ENCODE results near the gene ARHGEF10L. TPM values are rescaled to one million over a fixed set of nuclear protein-coding genes. Genes with fewer than 3 reads are reported as not detected.

The ARHGEF10L gene
- total RNA-seq, 1 experiment from 2014 or later, result 51.7 TPM

DNA sequence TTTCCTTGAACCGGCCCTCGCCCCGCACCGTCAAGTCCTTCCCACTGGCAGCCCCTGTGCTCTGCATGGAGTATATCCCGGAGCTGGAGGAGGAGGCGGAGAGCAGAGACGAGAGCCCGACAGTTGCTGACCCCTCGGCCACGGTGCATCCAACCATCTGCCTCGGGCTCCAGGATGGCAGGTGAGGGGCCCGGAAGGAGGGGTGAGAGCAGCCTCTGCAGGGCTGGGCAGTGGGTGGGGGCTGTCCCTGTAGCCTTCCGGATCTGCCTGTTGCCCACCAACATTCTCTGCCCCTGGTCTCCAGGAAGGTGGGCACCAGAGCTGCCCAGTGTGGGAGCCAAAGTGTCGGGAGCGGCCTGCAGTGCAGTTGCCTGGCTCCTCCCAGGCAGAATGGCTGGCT is 116.4 kb downstream of the ARHGEF10L start:
- no peak for DNase-seq (ENCODE audit: low read depth)

DNA sequence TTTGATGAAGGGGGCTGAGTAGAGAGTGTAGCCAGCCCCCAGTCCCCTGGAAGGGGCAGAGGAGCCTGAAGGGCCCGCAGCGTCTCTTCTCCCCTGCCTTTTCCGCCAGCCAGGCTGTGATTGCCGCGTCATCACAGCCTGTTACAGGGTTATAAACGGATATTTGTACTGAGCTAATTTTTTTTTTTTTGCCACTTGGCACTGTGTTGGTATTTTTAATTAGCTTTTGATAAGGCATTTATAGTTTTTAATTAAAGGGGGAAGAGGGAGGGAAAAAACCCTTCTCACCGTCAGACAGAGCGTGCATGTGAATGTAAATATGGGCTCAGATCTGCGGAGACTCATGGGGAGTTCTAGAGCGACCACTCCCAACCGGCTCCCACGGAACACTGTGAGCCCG is 117.9 kb downstream of the ARHGEF10L start:
- DNase-seq (ENCODE audit: low read depth), result no peak

GRCh38 chr1:17658837-17659236 is 119.3 kb downstream of the ARHGEF10L start:
- no peak for DNase-seq (ENCODE audit: low read depth)

DNA sequence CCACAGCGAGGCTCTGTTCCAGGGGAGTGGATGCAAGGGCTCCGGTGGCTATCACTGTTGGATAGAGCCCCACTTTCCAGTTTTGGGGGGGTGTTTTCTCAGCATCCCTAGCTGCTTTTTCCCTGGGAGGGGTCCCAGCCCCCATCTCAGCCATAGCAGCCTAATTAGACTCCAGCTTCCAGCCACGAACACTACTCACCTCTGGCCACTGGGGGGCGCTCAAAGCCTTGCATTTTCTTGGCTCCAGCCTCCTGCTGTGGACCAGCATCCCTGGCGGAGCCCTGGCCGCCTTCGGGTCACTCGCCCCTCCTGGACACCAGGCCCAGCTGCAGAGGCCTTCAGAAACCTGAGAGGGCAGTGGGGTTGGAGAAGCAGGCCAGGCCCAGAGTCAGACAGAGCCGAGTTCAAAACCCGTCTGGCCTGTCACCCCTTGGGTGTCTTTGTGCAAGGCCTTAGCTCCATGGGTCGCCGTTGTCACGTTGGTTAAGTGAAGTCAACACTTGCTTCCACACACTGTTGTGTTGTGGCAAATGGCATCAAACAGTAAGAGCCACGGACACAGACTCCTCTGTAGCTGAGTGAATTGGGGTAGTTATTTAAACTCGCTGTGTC is 122.2 kb downstream of the ARHGEF10L start:
- peak; percentile 50 for DNase-seq (ENCODE audit: low read depth)

- DNase-seq (ENCODE audit: low read depth), result no peak
Measured at GRCh38 chr1:17662296-17662695, 122.8 kb downstream of the ARHGEF10L start.

DNA sequence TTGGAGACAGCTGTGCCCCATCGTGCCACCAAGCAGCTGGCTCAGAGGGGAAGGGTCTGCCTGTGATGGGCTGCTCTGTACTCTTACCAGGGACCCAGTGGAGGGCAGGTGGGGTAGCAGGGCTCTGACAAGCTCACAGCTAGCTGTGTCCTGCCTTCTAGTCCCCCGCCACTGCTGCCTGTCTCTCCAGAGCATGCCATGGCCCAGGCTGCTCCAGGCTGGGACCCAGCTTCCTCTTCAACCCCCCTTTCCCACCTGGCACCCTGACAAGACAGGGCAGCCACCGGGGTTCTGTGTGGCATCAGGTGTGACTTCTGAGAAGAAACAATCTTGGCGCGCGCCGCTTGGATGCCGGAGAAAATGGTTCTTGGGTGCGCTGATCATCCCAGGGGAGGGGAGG is 123.3 kb downstream of the ARHGEF10L start:
- no peak for DNase-seq (ENCODE audit: low read depth)

DNA sequence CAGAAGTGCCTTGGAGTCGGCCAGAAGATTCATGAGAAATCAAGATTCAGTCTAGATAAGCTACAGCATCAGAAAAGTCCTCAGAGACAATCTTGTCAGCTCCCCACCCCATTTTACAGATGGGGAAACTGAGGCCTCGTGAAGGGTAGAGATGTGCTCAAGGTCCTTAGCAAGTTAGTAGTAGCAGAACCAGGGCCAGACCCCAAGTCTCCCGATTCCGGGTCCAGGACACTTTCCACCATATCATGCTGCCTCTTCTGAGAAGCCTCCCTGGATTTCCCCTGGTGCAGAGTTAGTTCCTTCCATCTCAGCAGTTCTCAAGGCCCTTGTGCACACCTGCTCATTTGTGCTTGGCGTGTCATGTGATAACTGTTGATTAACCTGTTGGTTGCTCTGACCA is 124.1 kb downstream of the ARHGEF10L start:
- DNase-seq (ENCODE audit: low read depth), result no peak

DNA sequence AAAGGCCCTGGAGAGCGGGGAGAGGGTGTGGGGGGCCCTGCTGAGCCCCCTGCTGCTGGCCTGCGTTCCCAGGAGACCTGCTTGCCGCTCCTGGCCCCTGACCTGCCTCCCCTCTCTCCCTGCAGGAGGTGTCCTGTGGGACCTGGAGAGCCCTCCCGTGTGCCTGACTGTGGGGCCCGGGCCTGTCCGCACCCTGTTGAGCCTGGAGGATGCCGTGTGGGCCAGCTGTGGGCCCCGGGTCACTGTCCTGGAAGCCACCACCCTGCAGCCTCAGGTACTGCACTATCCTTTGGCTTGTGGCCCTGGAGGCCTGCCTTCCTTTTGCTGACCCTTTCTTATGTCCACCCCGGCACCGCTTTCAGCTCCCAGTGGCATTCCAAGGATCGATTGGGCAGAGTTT is 124.8 kb downstream of the ARHGEF10L start:
- no peak for DNase-seq (ENCODE audit: low read depth)

- no peak for DNase-seq (ENCODE audit: low read depth)
Measured at GRCh38 chr1:17665054-17665453, 125.6 kb downstream of the ARHGEF10L start.

DNA sequence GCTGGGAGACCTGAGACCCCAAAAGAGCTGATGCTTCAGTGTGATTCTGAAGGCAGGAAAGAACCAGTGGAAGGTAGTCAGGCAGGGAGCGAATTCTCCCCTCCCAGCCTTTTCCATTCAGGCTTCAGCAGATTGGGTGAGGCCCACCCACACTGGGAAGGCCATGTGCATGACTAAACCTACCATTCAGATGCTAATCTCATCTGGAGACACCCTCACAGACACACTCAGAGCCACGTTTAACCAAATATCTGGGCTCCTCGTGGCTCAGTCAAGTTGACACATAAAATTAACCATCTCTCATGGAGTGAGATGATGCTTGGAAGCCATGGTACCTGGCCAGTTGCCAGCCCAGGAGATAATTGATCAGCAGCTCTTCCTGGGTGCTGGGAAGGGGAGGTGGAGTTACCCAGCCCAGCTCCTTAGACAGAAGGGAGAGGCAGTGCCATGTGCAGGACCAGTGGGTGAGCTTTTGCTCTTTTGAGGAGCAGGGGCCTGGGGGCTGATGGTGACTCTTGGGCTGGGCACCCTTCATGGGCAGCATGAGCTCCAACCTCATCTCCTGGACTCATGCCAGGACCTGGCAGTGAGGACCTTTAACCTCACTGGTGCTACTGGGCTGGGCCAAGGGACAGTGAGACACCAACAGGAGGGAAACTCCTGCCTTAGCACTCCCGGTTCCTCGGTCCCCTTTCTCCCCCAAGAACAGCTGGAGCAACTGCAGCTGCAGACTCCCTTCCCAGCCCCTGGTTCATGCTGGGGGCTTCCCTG is 126.6 kb downstream of the ARHGEF10L start:
- no peak for DNase-seq (ENCODE audit: low read depth)

DNA sequence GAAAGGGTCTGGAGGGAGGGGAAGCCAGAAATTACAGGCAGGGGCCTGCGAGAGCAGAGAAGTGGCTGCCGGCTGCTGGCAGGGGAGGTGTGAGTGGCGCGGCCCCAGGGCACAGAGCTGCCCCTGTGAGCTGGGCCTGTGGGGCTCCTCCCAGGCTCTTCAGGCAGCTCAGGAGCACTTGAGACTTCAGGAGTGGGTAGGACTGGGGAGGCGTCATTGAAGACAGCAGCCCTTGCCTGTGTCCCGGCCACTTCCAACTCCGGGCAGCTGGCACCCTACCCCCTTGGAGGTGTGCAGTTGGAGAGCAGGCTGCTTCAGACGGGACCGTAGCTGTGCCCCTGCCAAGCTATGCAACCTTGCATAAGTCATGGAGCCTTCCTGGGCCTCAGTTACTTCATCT is 128.1 kb downstream of the ARHGEF10L start:
- DNase-seq (ENCODE audit: low read depth), result no peak

DNA sequence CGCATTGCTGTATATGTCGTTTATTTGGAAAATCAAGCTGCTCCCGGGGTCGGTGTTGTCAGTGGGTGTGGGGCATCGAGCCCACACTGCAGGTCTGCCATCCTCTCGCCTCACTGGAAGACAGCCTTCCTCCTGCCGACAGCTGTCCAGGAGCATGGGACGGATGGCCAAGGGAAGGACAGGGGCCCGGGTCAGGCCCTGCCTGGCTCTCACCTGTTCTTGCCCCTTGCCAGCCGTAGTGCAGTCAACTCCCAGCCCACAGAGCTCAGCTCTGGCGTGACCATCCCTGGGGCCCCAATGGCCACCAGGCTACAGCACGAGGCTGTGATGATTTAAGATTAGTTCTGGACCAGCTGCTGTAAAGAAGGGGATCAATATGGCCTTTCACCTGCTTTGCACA is 128.7 kb downstream of the ARHGEF10L start:
- DNase-seq (ENCODE audit: low read depth), result no peak

DNA sequence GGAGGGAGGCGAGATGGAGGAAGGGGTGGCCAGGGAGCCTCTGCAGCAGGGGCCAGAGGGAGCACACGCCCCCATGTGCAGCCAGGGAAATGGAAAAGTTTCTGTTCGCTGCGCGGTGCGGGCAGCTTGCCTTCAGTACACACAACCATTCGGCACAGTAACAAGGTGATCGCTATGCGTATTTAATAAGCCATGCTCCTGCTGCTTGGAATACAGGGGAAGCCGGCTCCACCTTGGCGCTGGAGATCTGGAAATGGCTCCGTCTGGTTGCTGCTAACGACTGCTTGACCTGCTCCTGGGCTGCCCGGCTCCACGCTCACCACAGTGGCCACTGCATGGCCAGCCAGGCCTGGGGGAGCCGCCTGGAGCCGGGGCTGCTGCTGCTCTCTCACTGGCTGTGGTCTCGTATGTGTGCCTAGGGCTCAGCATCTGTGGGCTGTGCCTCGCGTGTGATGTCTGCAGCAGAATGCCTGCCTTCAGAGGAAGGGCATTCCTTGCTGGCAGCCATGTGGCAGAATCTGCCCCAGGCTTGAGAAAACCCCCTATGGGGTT is 129.2 kb downstream of the ARHGEF10L start:
- no peak for DNase-seq (ENCODE audit: low read depth)

- no peak for DNase-seq (ENCODE audit: low read depth)
Measured at GRCh38 chr1:17669305-17669704, 129.8 kb downstream of the ARHGEF10L start.

GRCh38 chr1:17669866-17670451 is 130.5 kb downstream of the ARHGEF10L start:
- DNase-seq (ENCODE audit: low read depth), result no peak

- no peak for DNase-seq (ENCODE audit: low read depth)
Measured at GRCh38 chr1:17670587-17671313, 131.3 kb downstream of the ARHGEF10L start.

DNA sequence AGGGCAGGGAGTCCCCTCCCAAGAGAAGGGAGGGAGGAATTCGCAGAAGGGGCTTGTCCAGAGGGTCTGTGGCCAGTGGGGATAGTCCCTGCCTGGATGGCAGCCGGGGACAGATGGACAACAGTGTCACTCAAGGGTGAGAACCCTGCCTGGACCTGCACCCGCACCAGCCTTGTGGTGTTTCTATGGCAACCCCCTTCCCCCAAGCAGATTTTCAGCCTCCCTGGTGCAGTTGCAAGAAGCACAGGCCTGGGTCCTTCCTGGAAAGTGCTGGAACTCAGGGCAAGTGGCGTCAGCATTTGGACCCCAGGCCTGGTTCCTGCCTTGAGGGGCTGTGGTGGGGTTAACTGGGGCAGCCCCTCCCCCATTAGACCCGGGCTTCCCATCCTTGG is 131.8 kb downstream of the ARHGEF10L start:
- no peak for DNase-seq (ENCODE audit: low read depth)

DNA sequence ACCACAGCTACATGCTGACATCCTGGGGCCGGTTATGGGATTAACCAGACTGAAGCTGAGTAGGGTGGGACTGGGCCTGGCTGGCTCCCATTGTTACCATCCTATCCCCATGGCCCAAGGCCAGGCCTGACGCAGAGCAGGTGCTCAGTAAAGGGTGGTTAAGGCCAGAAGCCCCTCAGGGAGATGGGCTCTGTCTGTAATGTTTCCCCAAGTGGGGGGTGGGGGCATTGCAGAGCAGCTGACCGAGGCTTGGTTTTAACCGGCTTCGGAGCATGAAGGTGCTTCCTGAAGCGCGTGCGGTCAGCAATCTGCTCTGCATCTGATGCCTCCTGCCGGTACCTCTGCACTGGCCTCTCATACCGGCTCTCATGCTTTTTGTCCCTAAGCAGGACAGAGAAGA is 132.2 kb downstream of the ARHGEF10L start:
- no peak for DNase-seq (ENCODE audit: low read depth)

DNA sequence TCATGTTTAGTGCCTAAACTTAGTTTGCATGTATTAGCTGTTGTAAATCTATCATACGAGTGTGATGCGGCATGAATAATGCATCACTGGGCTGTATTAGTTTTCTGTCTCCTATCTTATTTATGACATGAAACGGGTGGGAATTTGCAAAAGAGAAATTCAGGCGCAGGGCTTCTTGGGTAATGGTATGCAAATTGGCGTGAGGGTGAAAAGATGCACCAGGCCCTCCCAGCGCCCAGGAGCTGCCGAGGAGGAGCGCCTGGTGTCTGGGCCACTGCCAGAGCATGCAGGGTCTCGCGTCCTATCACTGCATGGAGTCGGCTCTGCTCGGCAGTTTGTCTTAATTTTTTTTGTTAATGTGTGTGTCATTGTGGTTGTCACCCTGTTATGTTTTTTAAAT is 132.7 kb downstream of the ARHGEF10L start:
- no peak for DNase-seq (ENCODE audit: low read depth)

GRCh38 chr1:17673329-17674072 is 134.0 kb downstream of the ARHGEF10L start:
- DNase-seq (ENCODE audit: low read depth), result peak; percentile 31
